HG03354 (cell line): Measurements from ENCODE around the gene MYO18A.

Experiments used
- ATAC-seq: cut with Tn5 transposase; IDR thresholded peaks from one replicate; pipeline ENCODE4 v1.9.1; 2021; ENCODE audit warnings: mild to moderate bottlenecking; ENCODE audit not compliant: unreplicated experiment, poor library complexity, severe bottlenecking

MYO18A gene

GRCh38 chr17:29066047-29066446 is 114.2 kb downstream of the MYO18A start:
- ATAC-seq: no peak

GRCh38 chr17:29063992-29064391 is 116.2 kb downstream of the MYO18A start:
- ATAC-seq: no peak

- no peak for ATAC-seq
These were observed 118.0 kb downstream of the MYO18A start for GRCh38 chr17:29062215-29062614.

- ATAC-seq: no peak
These were observed 119.2 kb downstream of the MYO18A start for GRCh38 chr17:29061036-29061435.

- no peak for ATAC-seq
These were observed 119.7 kb downstream of the MYO18A start for GRCh38 chr17:29060475-29060874.

- ATAC-seq: no peak
These were observed 120.9 kb downstream of the MYO18A start for GRCh38 chr17:29059281-29059680.

- ATAC-seq: no peak
These were observed 121.8 kb downstream of the MYO18A start for GRCh38 chr17:29058391-29058790.

GRCh38 chr17:29057361-29057760 is 122.8 kb downstream of the MYO18A start:
- ATAC-seq: no peak

- ATAC-seq: no peak
These were observed 125.4 kb downstream of the MYO18A start for GRCh38 chr17:29054835-29055234.

GRCh38 chr17:29051731-29052130 is 128.5 kb downstream of the MYO18A start:
- ATAC-seq: no peak

GRCh38 chr17:29051194-29051593 is 129.0 kb downstream of the MYO18A start:
- ATAC-seq: no peak

- ATAC-seq: no peak
These were observed 130.0 kb downstream of the MYO18A start for GRCh38 chr17:29050176-29050575.

- no peak for ATAC-seq
These were observed 130.6 kb downstream of the MYO18A start for GRCh38 chr17:29049541-29050145.

- ATAC-seq: no peak
These were observed 131.5 kb downstream of the MYO18A start for GRCh38 chr17:29048440-29049368.

- no peak for ATAC-seq
These were observed 133.7 kb downstream of the MYO18A start for GRCh38 chr17:29046473-29046839.

- ATAC-seq: no peak
These were observed 134.3 kb downstream of the MYO18A start for GRCh38 chr17:29045734-29046472.

GRCh38 chr17:29045026-29045425 is 135.2 kb downstream of the MYO18A start:
- no peak for ATAC-seq

GRCh38 chr17:29043539-29044145 is 136.6 kb downstream of the MYO18A start:
- no peak for ATAC-seq

GRCh38 chr17:29042679-29043538 is 137.3 kb downstream of the MYO18A start, which contains the start of gene PIPOX:
Gene PIPOX (plus strand): TSS chr17:29043141. CDS start chr17:29043226, 85 bp downstream.
- no peak for ATAC-seq
